ENCODE data around the gene CLMP.

Gene CLMP

DNA sequence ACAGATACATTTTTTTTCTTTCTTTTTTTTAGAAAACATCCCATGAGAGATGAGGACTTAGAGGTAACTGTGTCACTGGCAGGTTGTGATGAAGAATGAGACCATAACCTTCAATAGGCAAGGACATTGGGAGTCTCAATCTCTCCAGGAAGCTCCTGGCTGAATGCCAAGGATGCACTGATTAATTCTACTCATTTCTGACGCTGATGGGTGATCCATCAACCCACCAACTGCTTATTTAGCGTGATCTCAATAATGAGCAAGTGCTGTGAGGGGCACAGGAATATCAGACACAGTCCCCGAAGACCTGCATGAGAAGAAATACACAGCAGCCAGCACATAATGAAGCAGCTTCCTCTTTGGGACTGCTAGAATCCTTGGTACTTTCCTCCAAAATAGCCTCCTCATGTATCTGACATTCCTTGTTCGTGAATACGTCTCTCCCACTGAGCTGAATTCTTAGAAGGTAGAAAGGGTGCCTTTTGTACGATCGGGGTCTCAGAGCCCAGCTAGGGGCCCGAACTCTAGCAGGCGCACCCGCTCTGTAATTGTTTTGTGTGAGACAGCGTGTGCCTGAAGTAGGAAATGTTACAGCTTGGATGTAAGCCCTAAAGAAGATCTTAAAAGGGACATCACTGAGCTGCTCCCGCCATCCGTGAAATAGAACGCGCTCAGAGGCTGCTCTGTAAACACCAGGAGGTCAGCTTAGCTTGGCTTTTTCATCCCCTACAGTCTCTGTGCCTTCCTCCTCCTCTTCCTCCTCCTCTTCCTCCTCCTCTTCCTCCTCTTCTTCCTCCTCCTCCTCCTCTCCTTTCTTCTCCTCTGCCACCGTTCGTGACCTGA, 7.2 kb downstream of the CLMP start:
- no peak for DNase-seq

DNA sequence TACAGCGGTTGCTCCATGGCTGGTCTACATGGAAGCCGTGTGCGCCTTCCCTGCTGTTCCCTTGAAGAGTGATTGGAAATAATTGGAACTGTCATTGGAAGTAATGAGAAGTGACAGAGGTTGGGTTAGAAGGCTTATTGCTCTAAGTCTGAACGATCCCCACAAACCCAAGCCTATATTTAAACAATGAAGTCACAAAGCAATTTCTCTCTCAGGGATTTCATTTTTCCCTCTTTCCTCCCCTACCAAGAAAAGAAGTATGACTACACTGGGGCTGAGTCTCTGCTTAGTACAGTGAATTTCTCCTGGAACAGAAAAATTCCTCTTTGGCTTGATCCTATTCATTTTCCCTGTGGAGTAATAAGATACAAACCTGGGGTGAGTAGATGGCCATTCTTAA, 7.8 kb downstream of the CLMP start:
- DNase-seq = no peak

DNA sequence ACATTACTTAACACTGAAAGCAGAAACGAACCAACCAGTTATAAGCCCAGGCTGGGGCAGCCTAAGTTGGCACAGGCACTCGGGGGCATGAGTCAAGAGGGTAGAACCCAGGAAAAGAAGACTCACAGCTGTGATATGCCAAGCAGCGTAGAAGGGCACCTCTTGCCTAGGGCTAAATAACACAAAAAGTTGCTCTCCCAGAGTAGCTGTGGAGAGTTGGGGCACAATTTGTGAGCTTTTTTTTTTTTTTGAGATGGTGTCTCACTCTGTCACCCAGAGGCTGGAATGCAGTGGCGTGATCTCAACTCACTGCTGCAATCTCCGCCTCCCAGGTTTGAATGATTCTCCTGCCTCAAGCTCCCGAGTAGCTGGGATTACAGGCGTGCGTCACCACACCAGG, 8.8 kb downstream of the CLMP start:
- DNase-seq = no peak

DNA sequence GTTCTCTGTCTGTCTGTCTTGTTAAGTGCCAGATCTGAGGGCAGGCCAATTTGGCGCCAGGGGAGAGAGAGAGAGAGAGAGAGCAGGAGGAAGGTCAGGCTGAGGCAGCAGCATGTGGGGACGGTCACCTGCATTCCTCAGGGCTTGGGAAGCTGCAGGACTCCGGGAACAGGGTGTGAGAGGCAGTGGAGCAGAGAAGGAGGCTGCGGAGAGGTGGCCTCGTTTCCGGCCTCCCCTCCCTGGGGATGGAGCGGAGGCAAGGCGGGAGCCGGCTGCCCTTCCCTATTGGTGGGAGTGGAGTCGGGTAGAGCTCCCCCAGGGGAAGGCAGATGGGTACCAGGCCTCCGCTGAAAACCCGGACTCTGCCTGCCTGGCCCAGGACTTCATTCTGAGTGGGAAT, 9.7 kb downstream of the CLMP start:
- no peak for DNase-seq

DNA sequence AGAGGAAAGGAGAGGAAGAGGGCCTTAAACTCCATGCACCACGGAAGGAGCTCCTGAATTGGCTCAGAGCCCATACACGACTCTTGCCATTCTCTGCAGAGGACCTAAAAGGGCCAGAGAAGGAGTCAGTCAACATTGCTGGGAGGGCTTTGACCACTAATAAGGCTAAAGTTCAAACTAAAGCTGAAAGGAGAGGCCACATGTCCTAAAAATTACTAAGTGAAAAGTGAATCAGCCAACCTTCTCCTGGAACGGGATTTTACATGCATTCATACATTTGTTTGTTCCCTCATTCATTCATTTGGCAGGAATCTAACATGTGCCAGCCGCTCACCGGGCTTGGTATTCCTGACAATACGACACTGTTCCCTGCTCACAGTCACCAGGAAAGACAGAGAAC, 10.5 kb downstream of the CLMP start:
- no peak for DNase-seq

DNA sequence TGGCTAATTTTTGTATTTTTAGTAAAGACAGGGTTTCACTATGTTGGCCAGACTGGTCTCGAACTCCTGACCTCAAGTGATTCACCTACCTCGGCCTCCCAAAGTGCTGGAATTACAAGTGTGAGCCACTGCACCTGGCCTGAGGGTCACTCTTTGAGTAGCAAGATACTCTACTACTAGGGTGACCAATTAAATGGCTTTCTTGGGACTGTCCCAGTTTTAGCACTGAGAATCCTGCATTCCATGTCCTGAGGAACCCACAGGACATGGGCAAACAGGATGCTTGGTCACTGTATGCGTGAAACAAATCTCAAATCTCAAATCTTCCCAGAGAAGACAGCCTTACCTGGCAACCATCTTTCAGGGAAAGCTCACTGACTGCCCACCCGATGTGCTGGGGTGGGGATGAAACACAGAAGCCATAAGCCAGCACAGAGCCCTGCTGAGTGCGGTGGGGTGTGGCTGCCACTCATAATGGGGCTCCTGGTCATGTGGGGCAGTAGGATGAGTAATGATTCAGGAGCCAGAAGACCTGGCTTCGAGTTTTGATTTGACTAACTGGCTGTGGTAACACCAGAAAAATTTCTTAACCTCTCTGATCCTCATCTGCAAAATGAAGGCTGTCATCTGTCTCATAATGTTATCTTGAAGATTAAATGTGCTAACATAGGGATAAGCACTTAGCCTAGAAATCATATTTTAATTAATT, 11.5 kb downstream of the CLMP start:
- no peak for DNase-seq

DNA sequence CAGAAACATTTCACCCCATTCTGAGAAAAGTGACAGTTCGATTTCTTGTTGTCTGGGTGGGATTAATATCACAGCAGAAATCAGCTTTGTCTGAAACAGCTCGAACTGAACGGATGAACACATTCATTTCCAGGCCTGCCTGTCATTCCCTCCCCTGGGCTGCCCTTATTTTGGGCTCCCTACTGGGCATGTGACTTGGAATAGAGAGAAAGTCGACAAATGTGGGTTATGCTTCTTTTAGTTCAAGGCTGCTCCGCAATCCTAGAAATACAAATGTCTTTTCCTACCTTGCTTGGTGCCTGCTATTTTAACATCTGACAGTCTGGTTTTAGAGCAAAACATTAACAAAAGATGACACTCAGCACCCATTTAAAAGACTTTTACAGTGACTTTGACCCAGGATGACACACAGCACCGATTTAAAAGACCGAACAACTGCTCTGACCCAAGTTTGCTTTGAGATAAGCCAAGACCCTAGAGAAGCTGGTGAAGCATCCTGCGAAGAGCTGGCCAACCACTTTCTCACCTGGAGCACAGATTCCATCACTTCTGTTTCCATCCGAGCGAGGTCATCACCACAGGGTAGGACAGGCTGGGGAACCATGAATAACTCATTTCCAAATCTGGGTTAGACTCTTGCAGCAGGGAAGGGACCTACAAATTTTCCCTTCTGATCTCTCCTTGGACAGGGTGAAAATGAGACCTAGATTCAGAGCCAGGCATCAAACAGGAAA, 13.1 kb downstream of the CLMP start:
- DNase-seq = no peak

DNA sequence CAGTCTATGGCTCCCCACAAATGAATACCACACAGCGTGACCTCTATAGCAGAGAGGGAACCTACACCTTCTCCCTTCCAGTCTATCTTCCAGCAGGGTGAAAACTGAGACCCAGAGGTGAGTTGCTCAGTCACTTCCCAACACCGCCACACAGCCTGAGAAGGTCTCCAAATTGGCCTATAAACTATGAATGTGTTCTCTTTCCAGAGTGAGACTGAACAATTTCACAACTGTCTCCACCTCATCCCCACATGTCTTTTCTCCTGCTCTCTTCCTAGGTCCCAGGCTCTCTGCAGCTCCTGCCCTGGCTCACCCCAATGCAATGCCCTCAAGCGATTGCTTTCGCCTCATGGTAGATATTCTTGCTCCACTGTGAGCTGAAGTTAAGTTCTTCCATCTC, 14.0 kb downstream of the CLMP start:
- DNase-seq = no peak

DNA sequence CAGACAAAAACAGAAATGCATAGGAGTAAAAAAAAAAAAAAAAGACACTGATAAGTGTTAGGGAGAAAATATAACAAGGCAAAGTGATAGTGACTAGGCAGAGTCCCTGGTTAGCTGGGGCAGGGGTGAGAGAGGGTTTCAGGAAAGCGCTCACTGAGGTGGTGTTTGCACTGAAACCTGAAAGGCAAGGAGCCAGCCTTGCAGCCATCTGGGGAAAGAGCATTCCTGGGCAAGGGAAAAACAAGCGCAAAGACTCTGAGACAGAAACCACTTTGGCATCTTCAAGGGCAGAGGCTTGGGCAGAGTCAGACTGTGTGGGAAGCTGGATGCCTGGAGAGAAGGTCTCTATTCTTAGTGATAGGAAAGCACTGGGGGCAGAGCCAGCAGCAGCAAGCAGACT, 14.5 kb downstream of the CLMP start:
- DNase-seq = no peak

DNA sequence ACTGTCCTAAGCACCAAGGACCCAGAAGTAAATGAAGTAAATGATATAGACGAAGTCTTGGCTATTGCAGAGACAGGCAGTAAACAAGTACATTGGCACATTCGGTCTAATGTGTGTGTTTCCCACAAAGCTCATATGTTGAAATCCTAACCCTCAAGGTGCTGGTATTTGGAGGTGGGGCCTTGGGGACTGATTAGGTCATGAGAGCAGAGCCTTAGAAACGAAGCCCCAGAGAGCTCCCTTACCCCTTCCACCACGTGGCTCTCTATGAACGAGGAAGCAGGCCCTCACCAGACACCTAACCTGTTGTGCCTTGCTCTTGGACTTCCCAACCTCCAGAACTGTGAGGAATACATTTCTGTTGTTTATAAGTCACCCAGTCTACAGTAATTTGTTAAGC, 14.9 kb downstream of the CLMP start:
- DNase-seq = no peak

DNA sequence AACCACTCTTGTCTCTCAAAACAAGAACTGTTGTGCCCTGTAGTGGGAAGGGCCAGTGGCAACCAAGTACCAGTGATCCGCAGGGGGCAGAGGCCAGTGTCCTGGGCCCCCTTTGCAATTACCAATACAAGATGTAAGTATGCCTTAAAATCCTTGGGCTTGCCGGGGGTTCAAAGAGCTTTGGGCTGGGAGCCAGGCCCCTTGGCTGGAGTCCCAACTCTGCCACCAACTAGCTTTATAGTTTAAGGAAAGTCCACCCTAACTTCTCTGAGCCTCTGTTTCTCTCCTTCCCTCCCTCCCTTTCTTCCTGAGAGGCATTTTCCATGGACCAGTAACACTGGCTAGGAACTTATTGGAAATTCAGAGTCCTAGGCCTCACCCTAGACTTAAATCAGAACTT, 15.5 kb downstream of the CLMP start:
- DNase-seq = no peak

DNA sequence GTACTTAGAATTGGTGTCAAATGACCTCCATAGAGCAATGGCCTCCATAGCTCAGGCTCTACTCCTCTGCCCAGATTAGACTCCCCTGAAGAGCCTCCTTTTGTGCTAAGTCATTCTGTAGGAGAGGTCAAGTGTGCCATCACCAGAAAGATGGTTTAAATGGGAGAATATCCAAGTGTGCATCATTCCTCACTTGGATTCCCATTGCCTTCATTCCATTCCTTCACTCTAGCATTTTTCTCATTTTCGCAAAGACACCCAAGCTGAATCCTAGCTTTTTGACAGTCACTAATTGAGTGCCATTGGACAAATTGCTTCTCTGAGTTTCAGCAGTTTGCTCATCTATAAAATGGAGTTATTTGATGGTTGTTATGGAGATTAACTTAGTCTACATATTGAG, 16.9 kb downstream of the CLMP start:
- DNase-seq = no peak

DNA sequence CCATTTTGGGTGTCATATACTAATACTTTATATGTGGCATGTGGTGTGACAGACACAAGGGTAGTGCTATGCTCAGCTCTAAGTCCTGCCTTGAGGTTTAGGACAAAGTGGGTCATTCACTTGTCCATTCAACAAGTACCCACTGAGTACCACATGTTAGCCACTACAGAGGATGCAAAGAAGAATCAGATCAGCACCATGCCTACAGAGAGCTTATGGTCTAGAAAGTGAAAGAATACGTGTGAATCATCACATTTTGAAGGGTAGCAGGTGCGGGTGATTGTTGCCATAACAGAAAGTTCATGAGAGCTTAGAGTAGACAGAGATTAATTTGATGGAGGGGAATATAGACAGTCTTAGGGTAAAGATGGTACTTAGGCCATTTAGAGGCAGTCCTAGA, 18.3 kb downstream of the CLMP start:
- no peak for DNase-seq

DNA sequence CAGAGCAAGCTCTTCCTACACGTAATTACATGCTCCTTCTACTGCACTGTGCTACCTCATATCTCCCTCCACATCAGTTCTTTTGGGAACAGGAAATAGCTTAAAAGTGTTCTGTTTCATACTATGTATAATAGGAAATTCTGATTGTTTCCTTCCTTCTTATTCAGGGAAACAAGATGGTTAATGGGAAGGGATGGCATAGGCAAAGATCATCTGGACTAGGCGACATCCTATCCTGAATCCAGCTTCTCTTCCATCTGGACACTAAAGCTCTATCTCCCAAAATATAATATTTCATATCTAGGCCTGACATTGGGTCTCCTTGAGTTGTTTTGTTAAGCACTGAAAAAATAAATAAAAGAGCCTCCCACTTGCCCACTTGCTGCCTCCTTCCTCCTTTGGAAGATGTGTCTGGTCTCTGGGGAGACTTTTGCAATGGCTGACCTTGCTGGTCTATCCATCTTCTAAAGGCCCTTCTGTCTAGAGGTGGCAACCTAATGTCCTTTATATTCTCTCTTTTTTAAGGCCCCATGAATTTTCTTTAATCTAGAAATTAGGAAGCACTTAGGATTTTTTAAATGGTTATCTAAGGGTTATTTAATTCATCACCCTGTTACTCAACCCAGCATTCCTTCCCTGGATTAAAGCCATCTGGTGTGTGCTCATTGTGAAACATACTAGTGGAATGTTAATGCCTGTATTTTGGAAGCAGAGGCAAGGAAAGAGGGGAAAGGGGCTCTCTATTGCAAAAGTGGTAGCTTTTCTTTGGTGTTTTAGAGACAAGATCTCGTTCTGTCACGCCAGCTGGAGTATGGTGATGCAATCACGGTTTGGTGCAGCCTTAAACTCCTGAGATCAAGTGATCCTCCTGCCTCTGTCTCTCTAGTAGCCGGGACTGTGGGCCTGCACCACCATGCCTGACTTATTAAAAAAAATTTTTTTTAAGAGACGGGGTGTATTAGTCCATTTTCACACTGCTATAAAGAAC, 20.6 kb downstream of the CLMP start:
- DNase-seq = no peak

DNA sequence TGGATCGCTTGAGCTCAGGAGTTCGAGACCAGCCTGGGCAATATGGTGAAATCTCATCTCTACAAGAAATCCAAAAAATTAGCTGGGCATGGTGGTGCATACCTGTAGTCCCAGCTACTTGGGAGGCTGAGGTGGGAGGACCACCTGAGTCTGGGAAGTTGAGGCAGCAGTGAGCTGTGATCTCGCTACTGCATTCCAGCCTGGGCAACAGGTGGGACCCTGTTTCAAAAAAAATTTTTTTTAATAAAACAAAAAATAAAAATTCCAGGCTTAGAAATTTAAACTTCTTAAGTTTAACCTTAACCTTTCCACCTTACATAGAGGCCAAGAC, 21.2 kb downstream of the CLMP start:
- no peak for DNase-seq

DNA sequence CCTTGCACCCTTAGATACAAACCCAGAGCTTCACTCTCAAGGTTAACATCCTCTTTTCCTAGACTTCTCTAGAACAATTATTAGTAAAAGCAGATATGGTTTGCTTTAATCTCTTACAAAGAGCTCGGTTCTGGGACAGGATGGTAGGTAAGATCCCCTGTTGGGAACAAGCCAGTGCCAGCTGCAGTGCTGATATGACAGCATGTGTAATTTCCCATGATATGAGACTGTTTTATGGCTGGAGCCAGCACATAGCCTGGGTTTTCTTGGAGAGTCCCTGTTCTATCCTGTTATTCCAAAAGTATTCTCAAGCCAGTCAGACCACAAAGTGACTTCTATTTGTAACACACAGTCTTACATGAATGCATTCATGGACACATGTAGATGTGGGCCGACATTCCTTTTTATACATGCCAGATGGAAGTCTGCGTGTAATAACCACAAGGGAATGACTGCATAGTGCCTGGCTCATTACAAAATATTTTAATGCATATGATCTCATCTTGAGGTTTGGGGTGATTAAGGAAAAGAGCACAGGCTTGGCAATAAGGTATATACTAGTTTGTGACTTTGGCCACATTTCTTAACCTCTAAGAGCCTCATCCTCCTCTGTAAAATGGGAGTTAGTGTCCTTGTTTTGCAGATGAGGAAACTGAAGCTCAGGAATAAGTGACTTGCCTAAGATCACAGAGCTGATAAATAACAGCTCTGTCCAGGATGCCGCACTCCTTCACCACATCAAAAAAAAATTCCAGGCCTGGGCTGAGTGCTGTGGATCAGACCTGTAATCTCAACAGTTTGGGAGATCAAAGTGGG, 21.8 kb downstream of the CLMP start:
- no peak for DNase-seq

DNA sequence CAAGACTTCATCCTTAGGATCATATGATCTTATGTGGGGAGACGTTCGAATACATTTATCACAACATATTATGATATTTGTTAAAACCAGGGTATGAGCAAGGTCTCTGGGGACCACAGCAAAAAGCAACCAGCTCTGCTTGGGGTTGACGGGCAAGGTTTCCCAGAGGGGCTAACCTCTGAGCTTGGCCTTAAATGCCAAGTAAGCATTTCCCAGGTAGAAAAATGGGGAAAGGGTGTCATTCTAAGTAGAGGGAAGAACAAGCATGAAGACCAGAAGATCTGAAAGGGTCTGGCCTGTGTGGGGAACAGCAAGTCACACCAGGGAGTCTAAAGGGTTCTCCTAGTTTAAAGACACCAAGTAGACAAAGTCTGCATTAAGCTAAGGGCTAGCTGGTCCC, 24.1 kb downstream of the CLMP start:
- no peak for DNase-seq

DNA sequence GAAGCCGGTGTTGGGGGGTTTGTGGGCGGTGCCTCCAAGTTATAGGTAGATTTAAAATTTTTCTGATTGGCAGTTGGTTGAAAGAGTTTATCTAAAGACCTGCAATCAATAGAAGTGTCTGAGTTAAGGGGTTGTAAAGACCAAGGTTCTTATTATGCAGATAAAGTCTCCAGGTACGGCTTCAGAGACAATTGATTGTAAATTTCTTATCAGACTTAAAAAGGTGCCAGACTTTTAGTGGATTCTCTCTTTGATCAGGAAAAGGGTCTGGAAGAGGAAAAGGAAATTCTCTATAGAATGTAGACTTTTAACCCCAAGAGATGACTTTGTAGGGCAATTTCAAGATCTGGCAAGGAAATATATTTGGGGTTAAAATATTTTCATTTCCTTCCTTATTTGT, 25.2 kb downstream of the CLMP start:
- no peak for DNase-seq

DNA sequence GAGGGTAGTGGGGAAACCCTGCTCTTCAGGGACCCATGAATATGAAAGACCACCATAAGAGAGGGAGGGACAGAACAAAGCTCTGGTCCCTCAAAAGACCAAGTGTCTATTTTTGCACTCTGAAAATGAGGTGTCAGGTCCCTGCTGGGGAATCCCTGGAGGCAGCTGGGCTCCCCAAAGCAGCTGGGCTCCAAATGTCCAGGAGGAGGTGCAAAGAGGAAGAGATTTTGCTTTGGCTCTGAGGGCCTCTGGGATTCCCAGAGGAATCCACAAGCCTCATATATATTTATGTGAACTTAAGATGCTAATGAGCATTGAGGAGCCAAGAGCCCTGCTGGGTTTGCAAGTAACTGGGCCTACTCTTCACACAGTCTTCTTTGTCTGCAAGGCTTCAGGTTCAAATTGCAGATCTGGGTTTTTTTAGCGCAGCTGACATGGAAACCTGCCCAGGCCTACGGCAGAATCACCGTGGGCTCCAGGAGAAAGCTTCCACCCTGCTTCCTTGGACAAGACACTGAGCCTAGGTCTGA, 26.0 kb downstream of the CLMP start:
- DNase-seq = no peak

DNA sequence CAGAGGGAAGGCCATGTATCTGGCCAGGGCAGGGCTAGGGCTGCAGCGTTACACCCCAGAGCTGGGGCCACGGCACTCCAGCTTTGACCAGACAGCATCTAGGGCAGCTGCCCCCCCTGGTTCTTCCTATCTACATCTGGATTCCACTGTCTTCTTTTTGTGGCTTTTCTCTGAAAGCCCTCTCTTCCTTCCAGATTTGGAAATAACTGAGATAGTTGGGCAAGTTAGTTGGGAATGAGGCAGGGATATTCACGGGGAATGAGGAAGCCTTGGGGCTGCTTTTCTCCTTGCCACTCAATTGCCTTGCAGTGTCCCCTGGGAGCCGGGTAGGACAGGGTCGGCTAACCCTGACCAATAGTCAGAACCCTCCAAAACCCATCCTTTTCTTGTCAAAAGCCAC, 26.8 kb downstream of the CLMP start:
- DNase-seq = no peak

DNA sequence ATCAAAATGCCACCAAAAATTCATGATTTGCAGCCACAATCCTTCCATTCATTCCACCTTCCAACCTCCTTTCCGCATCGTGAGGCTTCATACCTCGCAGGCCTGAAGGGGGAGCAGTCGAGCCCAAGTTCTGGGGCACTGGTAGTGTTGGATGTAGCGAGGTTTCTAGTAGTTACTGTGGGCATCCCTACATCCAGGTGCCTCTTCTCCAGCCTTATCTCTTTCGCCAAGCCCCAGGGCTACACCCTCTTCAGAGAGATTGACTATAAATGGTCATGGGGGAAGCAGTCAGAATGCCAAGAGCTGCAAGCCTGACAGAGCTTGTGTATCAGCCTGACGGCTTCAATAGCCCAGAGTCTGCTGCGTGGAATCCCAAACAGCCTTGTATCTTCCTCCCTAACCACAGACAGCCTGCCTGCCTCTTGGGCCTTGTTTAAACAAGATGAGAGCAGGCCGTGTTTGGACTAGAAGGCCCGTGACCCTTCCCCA, 28.9 kb downstream of the CLMP start:
- DNase-seq = no peak

All from stimulated activated naive CD4-positive, alpha-beta T cell treated with Interleukin-2 at 50 U/mL for 16 hours (primary cell).